ENCODE results near the gene GAREM1.

GAREM1 gene

GRCh38 chr18:32219431-32220018 is 251.2 kb downstream of the GAREM1 start:
- Histone ChIP-seq H3K36me3 (ENCODE audit: insufficient read depth, low read length) (no peaks in the 10 kb centered on the region), H3K9me3 (ENCODE audit: low read depth, low read length) (no peaks in the 10 kb centered on the region), H3K4me3 (no peak overlapping the region), H3K9ac (ENCODE audit: insufficient read length) (no peak overlapping the region), H3K27ac (no peak overlapping the region)
- TF ChIP-seq EZH2 (IDR thresholded peaks at IDR 0.05) (no peak), POLR2AphosphoS5 (IDR thresholded peaks at IDR 0.05; ENCODE audit: borderline replicate concordance, low read depth, low read length) (no peak), FOXP2 (optimal IDR thresholded peaks at IDR 0.05; ENCODE audit: control extremely low read depth, extremely low read length, insufficient read depth) (no peak)
- DNase-seq (ENCODE audit: low read depth, low spot score): no peak

DNA sequence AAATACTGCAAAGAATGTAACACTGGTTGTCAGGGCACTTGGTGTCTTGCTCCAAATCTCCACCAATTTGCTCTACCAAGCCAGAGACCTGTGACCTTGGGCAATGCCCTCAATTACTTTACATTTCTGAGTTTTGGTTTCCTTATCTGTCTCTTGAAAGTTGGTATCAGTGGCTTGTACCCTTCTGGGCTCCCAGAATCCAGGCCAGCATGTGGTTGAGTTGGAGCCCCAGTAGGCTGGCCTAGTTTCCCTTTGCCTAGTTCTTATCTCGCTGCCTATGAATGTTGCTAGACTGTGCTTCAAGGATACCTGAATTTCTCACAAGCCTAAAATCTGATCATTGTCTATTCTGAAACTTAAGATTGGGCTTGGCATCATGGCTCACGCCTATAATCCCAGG is 254.3 kb downstream of the GAREM1 start:
- DNase-seq (ENCODE audit: low read depth, low spot score): no peak
- no peak for TF ChIP-seq POLR2AphosphoS5 (IDR thresholded peaks at IDR 0.05; ENCODE audit: borderline replicate concordance, low read depth, low read length)
- no peak for TF ChIP-seq EZH2 (IDR thresholded peaks at IDR 0.05)
- TF ChIP-seq FOXP2 (optimal IDR thresholded peaks at IDR 0.05; ENCODE audit: control extremely low read depth, extremely low read length, insufficient read depth): no peak
- Histone ChIP-seq H3K9me3 (ENCODE audit: low read depth, low read length) (no peaks in the 10 kb centered on the region), H3K4me3 (no peak overlapping the region), H3K27ac (no peak overlapping the region), H3K36me3 (ENCODE audit: insufficient read depth, low read length) (no peaks in the 10 kb centered on the region), H3K9ac (ENCODE audit: insufficient read length) (no peak overlapping the region)

GRCh38 chr18:32213693-32214092 is 257.0 kb downstream of the GAREM1 start:
- no peak for DNase-seq (ENCODE audit: low read depth, low spot score)
- no peak for TF ChIP-seq POLR2AphosphoS5 (IDR thresholded peaks at IDR 0.05; ENCODE audit: borderline replicate concordance, low read depth, low read length)
- TF ChIP-seq FOXP2 (optimal IDR thresholded peaks at IDR 0.05; ENCODE audit: control extremely low read depth, extremely low read length, insufficient read depth): no peak
- TF ChIP-seq EZH2 (IDR thresholded peaks at IDR 0.05): no peak

More at GRCh38 chr18:32213693-32214092, 257.0 kb downstream of the GAREM1 start:
- H3K36me3 ChIP-seq (ENCODE audit: insufficient read depth, low read length): no peaks in the 10 kb centered on the region
- no peak overlapping the region for H3K9ac ChIP-seq (ENCODE audit: insufficient read length)
- H3K9me3 ChIP-seq (ENCODE audit: low read depth, low read length): no peaks in the 10 kb centered on the region
- H3K4me3 ChIP-seq: no peak overlapping the region
- no peak overlapping the region for H3K27ac ChIP-seq

Data from SK-N-MC (cell line).